CD14-positive monocyte (primary cell): ENCODE measurements around the gene HAS3. TPM values are rescaled to one million over a fixed set of nuclear protein-coding genes. Genes with fewer than 3 reads are reported as not detected.

ENCODE experiments used
- DNase-seq, 3 donors: peaks; one replicate each; pipeline ENCODE4 v3.0.0-alpha.2; 2011 to 2022
- H2AFZ ChIP-seq: 2 replicates; pipeline ENCODE4 v1.6.0; 2012; ENCODE audit warnings: mild to moderate bottlenecking, low read depth, low read length, inconsistent platforms; ENCODE audit not compliant: insufficient read depth, poor library complexity, severe bottlenecking
- H3K27ac ChIP-seq, 2 donors: 1 replicate in 1 of 2; 2 replicates in 1 of 2; pipeline ENCODE4 v1.5.1; 2012 to 2013; ENCODE audit warnings: low read length in 2 of 2, control low read depth in 1 of 2, inconsistent platforms in 1 of 2, low read depth in 1 of 2, mild to moderate bottlenecking in 1 of 2
- H3K27me3 ChIP-seq, 2 donors: one replicate each; pipeline versions ENCODE4 v1.6.0 to v1.6.1; 2011 to 2013; ENCODE audit warnings: low read length in 2 of 2; ENCODE audit not compliant: control insufficient read depth in 2 of 2, insufficient read depth in 2 of 2
- H3K36me3 ChIP-seq, 2 donors: replicated peaks in 1 of 2; 1 replicate in 1 of 2; 2 replicates in 1 of 2; pipeline versions ENCODE4 v1.5.1 to v1.6.1; 2012 to 2013; ENCODE audit warnings: low read length in 2 of 2, control low read depth in 1 of 2, inconsistent platforms in 1 of 2, mild to moderate bottlenecking in 1 of 2; ENCODE audit not compliant: insufficient read depth in 2 of 2, control insufficient read depth in 1 of 2
- H3K4me1 ChIP-seq, 2 donors: 1 replicate in 1 of 2; 2 replicates in 1 of 2; pipeline versions ENCODE4 v1.5.1 to v1.6.1; 2012 to 2013; ENCODE audit warnings: low read length in 2 of 2, control low read depth in 1 of 2, inconsistent platforms in 1 of 2, mild to moderate bottlenecking in 1 of 2, moderate library complexity in 1 of 2; ENCODE audit not compliant: insufficient read depth in 2 of 2, control insufficient read depth in 1 of 2
- H3K4me2 ChIP-seq: replicated peaks from 2 replicates; pipeline ENCODE3; 2012; ENCODE audit warnings: low read length, moderate library complexity, mild to moderate bottlenecking; ENCODE audit not compliant: poor library complexity, severe bottlenecking; ENCODE audit errors: extremely low read depth
- H3K4me3 ChIP-seq, 3 experiments: fragments of 200-600 bp in 1 of 3; sonication (generic) in 1 of 3; replicated peaks in 1 of 3; 1 replicate in 2 of 3; 2 replicates in 1 of 3; pipeline ENCODE4 v1.5.1; 2011 to 2013; ENCODE audit warnings: low read length in 3 of 3, mild to moderate bottlenecking in 3 of 3, control low read depth in 2 of 3, low read depth in 2 of 3, inconsistent platforms in 1 of 3, moderate library complexity in 1 of 3
- H3K79me2 ChIP-seq: 2 replicates; pipeline ENCODE4 v1.6.0; 2012; ENCODE audit warnings: mild to moderate bottlenecking, control low read depth, inconsistent platforms, low read length, moderate library complexity; ENCODE audit not compliant: insufficient read depth
- H3K9ac ChIP-seq: 2 replicates; pipeline ENCODE4 v1.6.0; 2017; ENCODE audit warnings: low read length, mild to moderate bottlenecking; ENCODE audit not compliant: insufficient read depth, poor library complexity, severe bottlenecking
- H3K9me3 ChIP-seq, 2 donors: replicated peaks in 1 of 2; 1 replicate in 1 of 2; 2 replicates in 1 of 2; pipeline versions ENCODE4 v1.5.1 to v1.6.1; 2012 to 2013; ENCODE audit warnings: low read length in 2 of 2, control low read depth in 1 of 2; ENCODE audit not compliant: control insufficient read depth in 1 of 2, insufficient read depth in 1 of 2
- H4K20me1 ChIP-seq: 2 replicates; pipeline ENCODE4 v1.6.0; 2012; ENCODE audit warnings: mild to moderate bottlenecking, low read length, control low read depth, moderate library complexity; ENCODE audit not compliant: insufficient read depth
- H3K27ac Mint-ChIP-seq, 7 donors: one replicate each; pipeline ENCODE4 v1.8.0; 2020; ENCODE audit warnings: mild to moderate bottlenecking in 7 of 7, mixed read lengths in 7 of 7, moderate library complexity in 6 of 7, inconsistent platforms in 2 of 7
- H3K27me3 Mint-ChIP-seq, 3 donors: one replicate each; pipeline ENCODE4 v1.8.0; 2021 to 2022; ENCODE audit warnings: low read depth in 3 of 3, mild to moderate bottlenecking in 3 of 3, mixed read lengths in 3 of 3, moderate library complexity in 3 of 3, inconsistent platforms in 1 of 3
- H3K36me3 Mint-ChIP-seq, 2 donors: one replicate each; pipeline ENCODE4 v1.8.0; 2020; ENCODE audit warnings: mixed read lengths in 2 of 2, inconsistent platforms in 1 of 2, mild to moderate bottlenecking in 1 of 2
- H3K4me1 Mint-ChIP-seq: one replicate; pipeline ENCODE4 v1.8.0; 2020; ENCODE audit warnings: mild to moderate bottlenecking, mixed read lengths
- H3K4me3 Mint-ChIP-seq, 2 donors: one replicate each; pipeline ENCODE4 v1.8.0; 2020; ENCODE audit warnings: mild to moderate bottlenecking in 2 of 2, mixed read lengths in 2 of 2, moderate library complexity in 1 of 2
- H3K9me3 Mint-ChIP-seq, 7 donors: one replicate each; pipeline ENCODE4 v1.8.0; 2020 to 2022; ENCODE audit warnings: mixed read lengths in 7 of 7, mild to moderate bottlenecking in 6 of 7, moderate library complexity in 6 of 7, inconsistent platforms in 2 of 7
- CTCF ChIP-seq: fragments of 200-600 bp; IDR thresholded peaks from one replicate; pipeline ENCODE4 v1.8.0; 2022; ENCODE audit warnings: antibody characterized with exemption, mild to moderate bottlenecking
- WGBS: methylation state at CpG from one replicate; pipeline ENCODE4 v1.1.5; 2013; ENCODE audit warnings: missing lambda C conversion rate; ENCODE audit not compliant: insufficient coverage; 5-methylcytosine and 5-hydroxymethylcytosine counted together
- intact Hi-C, 2 donors: fragments of 100-400 bp; cut with micrococcal nuclease; formaldehyde crosslinking; loops; one replicate each; pipeline versions ENCODE4 v1.15.0 to v1.15.1; 2023
- polyA plus RNA-seq, 3 donors: library from polyadenylated mRNA; depleted of rRNA in 1 of 3; unstranded in 2 of 3; stranded (reverse) in 1 of 3; fragments of 300-500 nt in 2 of 3; fragments of >200 nt in 1 of 3; fragmentation: Illumina TruSeq in 2 of 3; gene quantifications; 1 replicate in 2 of 3; 2 replicates in 1 of 3; pipeline ENCODE4 v1.2.3, GENCODE V29; 2012 to 2021

The HAS3 gene
- polyA plus RNA-seq, 3 donors, result 1.3 TPM; not detected in 2

- no peak for DNase-seq
- intact Hi-C loops, result no loop called here
- Mint-ChIP-seq H3K27ac (peak overlapping the region in 1 of 7 donors; percentile 31), H3K4me1 (peaks cover 6% of the 10 kb centered on the region), H3K27me3 (peaks cover 0 to 2% (median 1%) of the 10 kb centered on the region in 3 donors), H3K4me3 (no peak overlapping the region), H3K36me3 (peaks cover 54 to 76% of the 10 kb centered on the region in 2 donors), H3K9me3 (peaks cover 0 to 2% (median 0%) of the 10 kb centered on the region in 7 donors)
- H3K36me3 ChIP-seq, result peaks cover 53 to 81% of the 10 kb centered on the region in 2 donors
- TF ChIP-seq CTCF, result no peak
- 100% methylated on average over 4 of the region's 6 CpGs for WGBS
- H3K27me3 ChIP-seq, result no peaks in the 10 kb centered on the region
- no peaks in the 10 kb centered on the region for H3K9me3 ChIP-seq
- H4K20me1 ChIP-seq, result peaks cover 92% of the 10 kb centered on the region
- H3K4me1 ChIP-seq, result no peaks in the 10 kb centered on the region
- no peaks in the 10 kb centered on the region for H3K79me2 ChIP-seq
- no peak overlapping the region for H3K4me2 ChIP-seq
- no peak overlapping the region for H3K27ac ChIP-seq
- H2AFZ ChIP-seq, result no peak overlapping the region
- H3K4me3 ChIP-seq, result no peak overlapping the region
- no peak overlapping the region for H3K9ac ChIP-seq
Observed at GRCh38 chr16:69116906-69117305, 11.5 kb downstream of the HAS3 start.

GRCh38 chr16:69118468-69118867 is 13.0 kb downstream of the HAS3 start:
- intact Hi-C loops, result no loop called here

More at GRCh38 chr16:69118468-69118867, 13.0 kb downstream of the HAS3 start:
- Histone ChIP-seq H3K9me3 (no peaks in the 10 kb centered on the region), H3K4me2 (no peak overlapping the region), H3K27me3 (no peaks in the 10 kb centered on the region), H3K4me3 (no peak overlapping the region), H3K4me1 (no peaks in the 10 kb centered on the region), H3K27ac (no peak overlapping the region), H4K20me1 (peaks cover 91% of the 10 kb centered on the region), H3K79me2 (peaks cover 6% of the 10 kb centered on the region), H2AFZ (no peak overlapping the region), H3K9ac (no peak overlapping the region), H3K36me3 (peaks cover 53 to 76% of the 10 kb centered on the region in 2 donors)
- no peak for DNase-seq
- Mint-ChIP-seq H3K4me3 (no peak overlapping the region), H3K27ac (peak overlapping the region in 1 of 7 donors; percentile 47), H3K4me1 (peaks cover 3% of the 10 kb centered on the region), H3K36me3 (peaks cover 52 to 84% of the 10 kb centered on the region in 2 donors), H3K27me3 (peaks cover 0 to 1% (median 0%) of the 10 kb centered on the region in 3 donors), H3K9me3 (peaks cover 0 to 2% (median 0%) of the 10 kb centered on the region in 7 donors)
- no peak for TF ChIP-seq CTCF
- WGBS, result no CpG with 5 or more reads among the region's 2 CpGs
